GM18507 (cell line): ENCODE data around the gene ECT2.
"Not testable (repeated sequence)": the region's sequence is repeated elsewhere in the genome, so short reads cannot be mapped to it uniquely, and the experiment has no call there.

ENCODE experiments used
- DNase-seq: peaks from one replicate; pipeline ENCODE4 v3.0.0; 2011; ENCODE audit warnings: low read depth; ENCODE audit not compliant: insufficient read length; ENCODE audit errors: extremely low spot score
- FAIRE-seq: peaks from 2 replicates; lab custom pipeline; 2011; peaks lifted over from hg19 to GRCh38; lab: Jason Lieb, UNC

The ECT2 gene

DNA sequence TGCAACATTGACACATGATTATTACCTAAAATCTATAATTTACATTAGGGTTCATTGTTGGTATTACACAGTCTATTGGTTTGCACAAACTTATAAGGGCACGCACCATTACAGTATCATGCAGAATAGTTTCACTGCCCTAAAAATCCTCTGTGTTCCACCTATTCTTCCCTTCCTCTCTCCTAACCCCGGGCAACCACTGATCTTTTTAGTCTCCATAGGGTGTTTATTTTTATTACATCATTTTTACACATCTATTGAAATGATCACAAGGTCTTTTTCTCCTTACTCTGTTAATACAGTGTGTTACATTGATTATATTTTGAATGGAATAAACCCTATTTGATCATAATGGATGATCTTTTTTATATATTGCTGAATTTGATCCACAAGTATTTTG, 15.5 kb upstream of the ECT2 start:
- FAIRE-seq: no peak

DNA sequence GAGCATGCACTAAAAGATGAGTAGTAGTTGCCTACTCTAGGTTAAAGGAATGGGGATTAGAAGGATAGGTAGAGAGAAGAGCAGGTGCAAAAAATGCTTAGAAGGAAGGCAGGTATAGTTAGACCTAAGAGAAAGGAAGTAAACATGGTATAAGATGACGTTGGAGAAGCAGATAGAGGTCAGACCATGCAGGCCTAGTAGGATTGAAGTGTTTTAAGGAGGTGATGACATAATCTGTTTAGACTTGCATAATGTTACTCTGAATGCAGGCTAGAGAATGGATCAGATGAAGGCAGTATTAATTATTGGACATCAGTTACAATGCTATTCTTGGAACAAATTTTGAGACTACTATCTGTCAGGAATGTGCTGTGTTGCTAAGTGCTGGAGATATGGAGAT, 11.1 kb upstream of the ECT2 start:
- DNase-seq (no peak), FAIRE-seq (no peak)

More for the DNA sequence above, 15.5 kb upstream of the ECT2 start:
- DNase-seq: no peak

DNA sequence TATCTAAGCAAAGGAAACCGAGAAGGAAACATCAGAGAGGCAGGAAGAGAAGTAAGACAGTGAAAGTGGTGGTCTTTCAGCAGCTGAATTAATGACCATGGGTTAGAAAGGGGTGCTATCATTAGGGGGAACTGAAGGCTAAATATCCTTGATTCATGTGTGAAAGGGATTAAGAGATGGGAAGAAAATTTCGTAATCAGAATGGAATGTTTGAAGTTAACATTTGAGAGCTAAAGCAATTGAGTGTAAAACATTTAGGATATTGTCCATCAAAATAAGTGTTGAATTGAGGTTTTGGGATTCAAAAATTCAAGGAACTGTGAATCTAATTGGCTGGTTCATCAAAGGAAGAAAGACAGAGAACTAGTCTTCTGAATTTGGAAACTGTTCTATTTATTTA, 4.1 kb upstream of the ECT2 start:
- no peak for FAIRE-seq

DNA sequence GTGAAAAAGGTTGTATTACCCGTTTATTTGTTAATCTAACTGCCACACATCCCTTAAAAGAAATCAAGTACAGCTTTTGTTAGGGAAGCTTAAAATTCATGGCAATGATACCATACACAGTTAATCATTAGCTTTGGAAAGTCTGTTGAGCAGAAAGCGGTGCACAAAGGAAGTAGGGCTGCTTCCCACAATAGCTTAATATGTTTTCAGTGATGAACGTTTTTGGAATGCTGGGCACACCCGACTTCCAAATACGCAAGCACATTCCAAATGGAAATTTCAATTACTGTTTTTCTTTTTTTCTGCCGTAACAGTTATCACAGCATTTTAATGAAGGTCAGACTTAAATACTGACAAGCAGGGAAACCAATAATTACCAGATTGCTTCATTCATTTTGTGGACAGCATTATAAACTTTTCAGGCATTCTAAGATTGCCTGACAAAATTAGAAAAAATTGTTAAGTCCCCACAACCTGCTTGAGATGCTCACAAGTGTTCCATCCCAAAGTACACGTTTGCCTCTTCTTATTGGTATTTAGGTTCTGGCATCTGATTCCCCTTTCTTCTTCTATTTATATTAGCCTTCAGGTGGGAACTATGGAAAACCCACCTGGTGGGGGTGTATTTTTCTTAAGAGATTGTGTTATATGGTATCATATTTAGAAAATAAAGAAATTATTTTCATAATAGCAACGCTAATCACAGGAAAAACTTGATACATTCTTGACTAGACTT, 1.1 kb upstream of the ECT2 start:
- FAIRE-seq: peak; percentile 47

More for the DNA sequence above, 4.1 kb upstream of the ECT2 start:
- DNase-seq: no peak

DNA sequence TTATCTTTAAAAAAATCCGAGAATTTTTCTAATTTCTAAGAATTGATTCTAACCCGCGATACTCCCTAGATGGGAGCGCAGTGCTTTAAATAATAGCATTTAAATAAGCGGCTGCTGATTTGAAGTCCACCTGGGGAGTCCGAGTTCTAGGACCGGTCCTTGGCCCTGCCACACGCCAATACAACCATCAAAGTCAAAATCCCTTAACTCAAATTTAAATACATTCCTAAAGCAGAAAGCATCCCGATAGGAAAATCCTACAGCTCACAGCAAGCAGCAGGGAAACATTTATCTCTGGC, 508 bp upstream of the ECT2 start:
- DNase-seq (no peak), FAIRE-seq (no peak)

More for the DNA sequence above, 1.1 kb upstream of the ECT2 start:
- no peak for DNase-seq

DNA sequence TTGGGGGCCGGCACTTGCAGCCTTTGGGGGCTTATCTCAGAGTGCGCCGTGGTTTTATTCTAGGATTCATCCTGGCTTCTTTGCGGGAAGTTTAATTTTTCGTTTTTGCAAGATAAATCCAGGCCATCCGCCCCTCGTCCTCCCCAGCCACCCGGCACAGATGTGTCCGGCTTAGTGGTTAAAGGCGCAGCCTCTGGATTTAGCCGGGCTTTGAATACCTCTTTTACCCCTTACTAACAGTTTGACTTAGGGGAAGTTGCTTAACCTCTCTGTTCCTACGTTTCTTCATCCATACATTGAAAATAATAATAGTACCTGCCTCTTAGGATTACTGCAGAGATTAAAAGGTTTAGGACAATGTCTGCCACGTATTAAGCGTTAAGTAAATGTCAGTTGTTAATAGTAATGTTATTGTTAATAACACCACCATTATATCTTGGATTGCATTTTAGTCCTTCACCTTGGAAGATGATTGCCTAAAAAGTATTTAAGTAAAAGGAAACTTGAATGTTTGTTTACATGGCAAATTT, 714 bp downstream of the ECT2 start:
- no peak for DNase-seq
- FAIRE-seq: peak; percentile 67

DNA sequence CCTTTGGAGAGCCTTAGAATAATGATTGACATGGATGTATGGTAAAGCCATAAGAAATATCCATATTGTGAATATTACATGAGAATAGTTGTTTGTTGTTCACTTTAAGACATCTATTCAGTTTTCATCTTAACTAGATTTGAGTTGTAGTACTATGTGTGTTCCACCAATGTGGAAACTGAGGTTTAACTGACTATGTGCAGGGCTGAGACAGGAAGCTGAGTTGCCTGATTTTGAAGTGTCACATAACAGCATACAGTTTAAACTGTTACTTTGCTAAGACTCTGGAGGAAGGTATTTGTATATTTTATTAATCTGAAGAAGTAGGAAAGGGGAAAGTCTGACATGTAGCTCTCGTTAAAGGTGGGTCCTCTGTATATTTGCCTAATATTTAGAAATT, 2.1 kb downstream of the ECT2 start:
- DNase-seq (no peak), FAIRE-seq (no peak)

DNA sequence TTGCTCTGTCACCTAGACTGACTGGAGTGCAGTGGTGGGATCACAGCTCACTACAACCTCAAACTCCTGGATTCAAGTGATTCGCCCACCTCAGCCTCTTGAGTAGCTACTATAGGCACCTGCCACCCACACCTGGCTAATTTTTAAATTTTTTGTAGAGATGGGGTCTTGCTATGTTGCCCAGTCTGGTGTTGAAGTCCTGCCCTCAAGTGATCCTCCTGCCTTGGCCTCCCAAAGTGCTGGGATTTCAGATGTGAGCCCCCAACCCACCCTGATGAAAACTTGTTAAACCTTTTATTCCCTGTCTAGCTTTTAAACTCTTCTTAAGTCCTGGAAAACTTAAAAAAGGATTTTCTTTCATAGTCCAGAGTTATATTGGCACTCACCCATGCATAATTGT, 2.6 kb downstream of the ECT2 start:
- FAIRE-seq (no peak), DNase-seq (no peak)

DNA sequence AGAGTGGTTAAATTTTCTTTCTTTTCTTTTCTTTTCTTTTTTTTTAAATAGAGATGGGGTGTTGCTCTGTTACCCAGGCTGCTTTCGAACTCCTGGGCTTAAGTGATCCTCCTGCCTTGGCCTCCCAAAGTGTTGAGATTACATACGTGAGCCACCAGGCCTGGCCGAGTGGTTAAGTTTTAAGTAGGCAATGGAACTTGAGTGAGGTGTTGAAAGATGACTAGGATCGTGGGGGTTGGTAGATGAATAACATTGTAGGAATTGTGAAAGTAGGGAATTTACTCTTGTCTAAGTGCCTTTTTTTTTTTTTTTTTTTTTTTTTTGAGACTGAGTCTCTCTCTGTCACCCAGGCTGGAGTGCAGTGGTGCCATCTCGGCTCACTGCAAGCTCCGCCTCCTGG, 9.9 kb downstream of the ECT2 start:
- FAIRE-seq, DNase-seq: not testable (repeated sequence)

DNA sequence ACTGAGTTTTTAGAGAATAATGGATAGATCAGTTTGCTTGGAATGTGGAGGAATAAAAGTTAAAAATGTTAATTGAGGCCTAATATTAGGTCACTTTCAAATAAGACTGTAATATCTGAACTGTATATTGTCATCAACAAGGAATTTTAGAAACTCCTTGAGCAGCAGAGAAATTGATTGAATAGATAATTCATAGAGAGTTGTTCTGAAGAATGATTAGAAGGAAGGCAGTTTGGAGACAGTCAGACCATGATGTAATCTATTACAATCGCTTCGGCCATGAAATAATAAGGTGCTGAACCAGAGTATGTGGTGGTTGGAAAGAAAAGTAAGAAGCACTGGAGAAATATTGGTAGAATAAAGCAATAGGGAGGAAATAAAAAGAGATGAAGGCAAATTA, 15.7 kb downstream of the ECT2 start:
- FAIRE-seq (no peak), DNase-seq (no peak)

DNA sequence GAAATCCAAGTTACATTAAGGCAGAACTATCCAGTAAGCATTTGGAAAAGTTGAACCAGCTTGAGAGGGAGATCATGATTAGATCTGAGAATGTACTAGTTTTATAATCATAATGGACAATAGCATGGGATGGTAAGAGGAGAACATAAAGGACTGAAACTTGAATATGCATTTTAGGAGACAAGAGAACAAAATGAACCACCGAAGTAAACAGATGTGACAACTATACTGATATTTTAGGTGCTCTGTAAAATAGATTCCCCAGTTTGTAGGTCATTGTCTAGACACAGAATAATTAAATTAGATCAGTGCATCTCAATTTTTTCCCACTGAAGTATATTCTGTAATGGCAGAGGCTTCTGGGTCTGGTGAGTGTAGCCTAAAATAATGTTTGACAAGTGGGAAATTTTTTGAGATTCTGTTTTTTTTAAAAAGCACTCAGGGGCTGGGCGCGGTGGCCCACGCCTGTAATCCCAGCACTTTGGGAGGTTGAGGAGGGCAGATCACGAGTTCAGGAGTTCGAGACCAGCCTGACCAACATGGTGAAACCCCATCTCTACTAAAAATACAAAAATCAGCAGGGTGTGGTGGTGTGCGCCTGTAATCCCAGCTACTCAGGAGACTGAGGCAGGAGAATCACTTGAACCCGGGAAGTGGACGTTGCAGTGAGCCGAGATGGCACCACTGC, 16.3 kb downstream of the ECT2 start:
- no peak for FAIRE-seq
- DNase-seq: no peak

DNA sequence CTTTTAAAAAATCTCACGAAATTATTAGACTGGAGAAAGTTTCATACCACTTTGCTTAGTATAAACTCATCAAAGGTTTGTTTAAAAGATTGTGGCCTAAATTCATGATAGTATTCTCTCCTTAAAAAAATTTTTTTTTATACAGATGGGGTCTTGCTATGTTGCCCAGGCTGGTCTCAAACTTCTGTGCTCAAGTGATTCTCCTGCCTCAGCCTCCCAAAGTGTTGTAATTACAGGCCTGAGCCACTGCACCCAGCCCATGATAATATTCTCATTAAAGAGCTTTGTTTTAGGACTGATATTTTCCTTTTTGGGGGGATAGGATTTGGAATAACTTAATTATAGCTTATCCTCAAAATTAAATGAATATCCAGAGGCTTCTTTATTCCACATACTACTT, 19.9 kb downstream of the ECT2 start:
- FAIRE-seq: no peak
- DNase-seq: no peak

DNA sequence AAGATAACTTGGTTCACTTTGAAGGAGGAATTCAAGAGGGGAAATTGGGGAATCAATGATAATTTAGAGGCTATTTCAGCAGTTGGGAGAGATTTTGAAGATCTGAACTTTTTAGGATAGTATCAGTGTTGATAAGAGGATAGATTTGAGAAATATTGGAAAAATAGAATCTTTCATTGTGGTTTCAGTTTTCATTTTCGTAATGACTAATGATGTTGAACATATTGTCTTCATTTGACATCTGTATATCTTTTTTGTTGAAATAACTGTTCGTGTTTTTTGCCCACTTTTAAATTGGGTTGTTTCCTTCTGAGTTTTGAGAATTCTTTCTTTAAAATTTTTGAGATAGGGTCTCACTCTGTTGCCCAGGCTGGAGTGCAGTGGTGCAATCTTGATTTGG, 21.1 kb downstream of the ECT2 start:
- FAIRE-seq: peak; percentile 33

DNA sequence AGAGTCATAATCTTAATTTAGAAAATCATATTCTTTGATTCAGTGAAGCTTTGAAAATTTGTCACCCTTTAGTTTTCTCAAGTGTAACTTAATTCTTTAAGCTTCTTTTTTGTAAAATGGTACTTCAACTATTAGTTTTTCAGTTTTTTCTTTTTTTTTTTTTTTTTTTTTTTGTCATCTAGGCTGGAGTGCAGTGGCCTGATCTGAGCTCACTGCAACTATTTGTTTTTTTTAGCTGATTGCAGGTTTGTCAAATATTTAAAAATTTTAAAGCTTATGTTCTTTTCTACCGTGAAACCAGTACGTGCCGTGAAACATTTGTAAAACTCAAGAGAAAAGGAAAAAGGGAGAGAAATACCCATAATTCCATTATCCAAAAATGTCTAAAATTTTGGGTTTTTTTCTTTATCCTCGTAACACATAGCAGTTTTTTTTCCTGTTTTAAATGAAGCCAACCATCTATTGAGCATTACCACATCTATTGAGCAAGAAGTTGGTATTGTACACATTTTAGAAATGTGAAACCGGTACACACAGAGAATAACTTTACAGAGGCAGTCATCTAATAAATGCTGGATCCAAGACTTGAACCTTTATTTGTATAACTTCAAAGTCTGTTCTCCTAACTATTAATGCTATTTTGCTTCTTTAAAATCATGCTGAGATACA, 25.7 kb downstream of the ECT2 start:
- FAIRE-seq: no peak

More for the DNA sequence above, 21.1 kb downstream of the ECT2 start:
- DNase-seq: no peak

DNA sequence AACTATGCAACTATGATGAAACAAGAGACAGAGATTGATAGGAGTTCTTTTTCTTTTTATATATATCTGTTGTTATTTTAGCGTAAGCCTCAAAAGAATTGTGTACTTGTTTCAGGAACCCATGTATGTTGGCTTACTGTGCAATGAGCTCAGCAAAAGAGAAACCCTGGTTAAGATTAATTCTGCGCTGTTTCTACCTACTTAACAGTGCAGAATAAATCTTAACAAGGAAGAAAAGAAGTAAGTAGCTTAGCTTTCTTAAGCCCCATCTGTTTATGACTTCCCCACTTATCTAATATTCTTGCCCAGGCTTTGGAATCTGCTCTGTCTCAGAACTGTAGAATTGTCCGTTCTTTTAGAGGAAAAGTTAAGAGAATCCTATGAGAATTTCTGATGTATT, 27.4 kb downstream of the ECT2 start:
- FAIRE-seq: no peak
- no peak for DNase-seq

More for the DNA sequence above, 25.7 kb downstream of the ECT2 start:
- DNase-seq: no peak

DNA sequence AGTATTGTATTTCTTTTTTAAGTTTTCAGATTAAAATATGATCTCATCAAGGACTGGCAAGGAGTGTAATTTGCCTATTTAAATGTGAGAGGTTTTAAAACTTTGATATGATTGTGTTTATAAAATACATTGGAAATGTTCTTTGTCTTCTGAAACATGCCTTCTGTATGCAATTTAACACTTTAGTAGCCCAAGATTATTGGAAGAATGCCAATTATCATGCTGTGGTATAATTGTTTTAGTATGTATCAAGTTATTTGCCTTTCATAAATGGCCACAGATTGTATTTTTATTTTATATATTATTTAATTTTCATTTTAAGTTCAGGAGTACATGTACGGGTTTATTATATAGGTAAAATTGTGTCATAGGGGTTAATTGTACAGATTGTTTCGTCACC, 31.7 kb downstream of the ECT2 start:
- FAIRE-seq (no peak), DNase-seq (no peak)

DNA sequence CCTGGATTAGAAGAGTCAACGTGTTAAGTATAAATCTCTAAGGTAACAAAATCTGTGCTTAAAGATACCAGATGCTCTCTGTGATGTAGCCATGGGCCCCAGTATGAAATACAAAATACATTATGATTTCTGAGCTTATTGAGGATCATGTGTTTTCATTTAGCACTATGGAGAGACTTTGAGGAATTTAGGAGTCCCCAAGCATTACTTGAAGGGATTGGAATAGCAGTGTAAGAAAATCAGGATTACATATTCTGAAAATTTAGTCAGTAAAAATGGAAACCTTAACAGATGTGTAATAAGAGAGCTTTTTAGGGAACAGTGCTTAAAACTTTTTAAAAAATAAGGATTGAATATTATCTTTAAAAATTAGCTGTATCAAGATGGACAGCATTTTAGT, 35.5 kb downstream of the ECT2 start:
- no peak for DNase-seq
- no peak for FAIRE-seq

DNA sequence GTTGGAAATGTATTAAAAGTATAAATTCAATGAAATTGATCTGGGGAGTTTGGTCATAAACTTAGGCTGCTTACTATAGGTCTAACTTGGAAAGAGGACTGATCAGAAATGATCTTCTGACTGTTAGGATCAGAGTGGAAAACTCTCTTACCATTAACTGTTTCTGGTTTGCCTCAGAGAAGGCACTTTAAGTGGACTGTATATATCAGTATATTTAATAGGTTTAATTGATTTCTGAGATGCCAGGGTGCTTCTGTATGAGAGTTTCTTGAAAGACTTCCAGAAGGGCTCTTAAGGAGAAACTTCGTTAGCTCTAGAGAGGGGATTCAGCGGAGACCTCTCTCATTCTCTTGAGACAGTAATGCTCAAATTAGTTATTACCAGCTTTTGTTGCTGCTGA, 36.5 kb downstream of the ECT2 start:
- FAIRE-seq (no peak), DNase-seq (no peak)

DNA sequence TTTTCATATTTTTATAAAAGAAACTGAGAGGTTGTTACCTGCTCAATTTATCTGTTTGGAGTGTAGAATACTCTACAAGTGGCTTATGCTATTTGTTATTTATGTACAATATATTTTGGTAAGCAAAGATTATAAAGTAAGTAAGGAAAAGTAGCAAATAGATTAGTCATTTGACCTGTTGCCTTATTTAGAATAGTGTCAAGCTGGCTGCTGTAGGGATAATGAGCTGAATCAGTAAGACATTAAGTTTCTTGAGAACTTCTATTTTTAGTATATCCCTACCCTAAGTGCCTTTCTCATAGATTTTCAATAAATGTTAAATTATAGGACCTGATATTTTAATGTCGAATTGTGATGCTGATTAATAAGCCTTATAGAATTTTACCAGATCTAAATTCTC, 37.2 kb downstream of the ECT2 start:
- DNase-seq: no peak
- no peak for FAIRE-seq

DNA sequence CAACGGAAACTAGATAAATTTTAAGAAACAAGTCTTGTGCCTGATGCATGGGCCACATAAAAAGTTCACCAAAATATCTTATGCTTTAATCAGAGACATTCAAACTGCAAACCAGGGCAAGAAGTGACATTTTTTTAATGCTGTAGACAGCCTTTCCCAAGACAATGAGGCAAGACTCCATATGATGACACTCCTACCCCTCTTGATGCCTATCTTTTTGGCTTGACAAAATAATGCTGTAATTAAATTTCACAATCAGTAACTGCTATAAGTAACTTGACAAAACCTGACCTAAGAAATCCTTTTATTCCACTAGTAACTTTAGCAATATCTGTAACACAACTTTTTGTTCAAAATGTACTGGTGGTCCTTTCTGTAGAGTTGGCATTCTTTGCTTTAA, 48.7 kb downstream of the ECT2 start:
- DNase-seq (no peak), FAIRE-seq (no peak)

DNA sequence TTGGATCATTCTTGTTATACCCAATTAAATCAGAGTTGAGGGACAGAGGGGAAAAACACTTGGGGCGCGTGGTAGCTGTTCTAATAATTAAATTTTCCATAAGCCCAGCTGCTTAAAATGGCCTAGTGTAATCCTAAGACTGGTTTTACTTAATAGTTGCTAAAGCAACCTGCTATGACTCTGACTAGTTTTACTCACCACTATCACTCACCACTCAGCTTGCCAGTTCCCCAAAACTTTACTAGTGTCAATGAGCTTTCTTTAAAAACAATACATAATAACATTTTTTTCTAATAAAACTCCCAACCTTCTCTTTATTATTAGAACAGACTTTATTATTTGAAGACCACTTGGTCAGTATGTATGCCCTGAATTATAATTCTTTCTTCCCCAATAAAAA, 49.6 kb downstream of the ECT2 start:
- DNase-seq (no peak), FAIRE-seq (no peak)
